Measurements from ENCODE around the gene MIPOL1.

Gene MIPOL1

GRCh38 chr14:37565550-37565949 is 367.8 kb downstream of the MIPOL1 start:
- H3K9me3 Mint-ChIP-seq = no peaks in the 10 kb centered on the region
- intact Hi-C loops (cut with micrococcal nuclease) = no loop called here
- no peaks in the 10 kb centered on the region for H3K4me1 Mint-ChIP-seq (ENCODE audit: low read depth)

DNA sequence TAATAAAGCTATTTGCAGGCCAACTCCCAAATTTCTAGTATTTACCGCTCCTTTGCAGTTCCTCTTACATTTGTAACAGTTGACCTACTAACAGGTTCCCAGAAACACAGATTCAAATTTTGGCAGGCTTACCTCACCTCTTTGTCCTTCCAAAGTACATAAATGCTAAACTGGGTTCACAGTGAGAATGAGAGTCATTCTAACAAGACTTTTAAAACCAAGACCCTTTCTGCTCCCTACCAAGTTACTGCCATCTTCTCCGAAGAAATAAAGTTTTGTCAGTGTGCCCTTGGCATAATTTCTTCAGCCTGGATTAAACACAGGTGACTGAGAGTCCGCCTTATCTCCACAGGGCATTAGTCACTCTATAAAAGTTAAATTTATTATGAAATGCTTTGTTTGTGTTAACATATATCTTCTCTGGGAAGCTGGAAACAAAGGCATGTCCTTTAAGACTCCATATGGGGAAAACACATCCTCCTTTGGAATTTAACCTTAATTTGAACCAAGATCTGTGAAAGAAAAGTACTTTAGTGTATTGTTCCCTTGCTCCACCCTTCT is 369.2 kb downstream of the MIPOL1 start:
- Mint-ChIP-seq H3K27ac (no peak overlapping the region), H3K9me3 (no peaks in the 10 kb centered on the region), H3K27me3 (peaks cover 3% of the 10 kb centered on the region), H3K4me3 (no peak overlapping the region), H3K4me1 (ENCODE audit: low read depth) (no peaks in the 10 kb centered on the region), H3K36me3 (ENCODE audit: low read depth) (no peaks in the 10 kb centered on the region)
- intact Hi-C loops (cut with micrococcal nuclease) = no loop called here

More at GRCh38 chr14:37565550-37565949, 367.8 kb downstream of the MIPOL1 start:
- Mint-ChIP-seq H3K27me3 (peaks cover 3% of the 10 kb centered on the region), H3K36me3 (ENCODE audit: low read depth) (no peaks in the 10 kb centered on the region), H3K27ac (no peak overlapping the region), H3K4me3 (no peak overlapping the region)

GRCh38 chr14:37569729-37570128 is 372.0 kb downstream of the MIPOL1 start:
- Mint-ChIP-seq H3K27ac (no peak overlapping the region), H3K4me1 (ENCODE audit: low read depth) (no peaks in the 10 kb centered on the region), H3K36me3 (ENCODE audit: low read depth) (no peaks in the 10 kb centered on the region), H3K9me3 (no peaks in the 10 kb centered on the region), H3K27me3 (peaks cover 5% of the 10 kb centered on the region), H3K4me3 (no peak overlapping the region)
- intact Hi-C loops (cut with micrococcal nuclease) = no loop called here

DNA sequence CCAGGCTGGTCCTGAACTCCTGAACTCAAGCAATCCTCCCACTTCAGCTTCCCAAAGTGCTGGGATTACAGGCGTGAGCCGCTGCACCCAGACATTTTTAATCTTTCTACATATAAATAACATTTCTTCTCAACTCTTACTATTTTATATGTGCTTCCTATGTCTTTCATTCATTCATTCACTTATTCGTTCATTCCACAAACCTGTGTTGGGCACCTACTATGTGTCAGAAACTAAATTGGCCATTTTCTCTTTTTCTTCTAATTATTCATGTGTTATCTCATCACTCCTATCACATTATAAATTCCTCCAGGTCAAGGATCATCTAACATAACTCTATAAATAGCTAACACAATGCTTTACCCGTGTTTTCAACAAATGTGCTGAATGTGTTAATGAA is 373.7 kb downstream of the MIPOL1 start:
- intact Hi-C loops (cut with micrococcal nuclease) = no loop called here
- peaks cover 8% of the 10 kb centered on the region for H3K27me3 Mint-ChIP-seq
- no peak overlapping the region for H3K4me3 Mint-ChIP-seq
- H3K36me3 Mint-ChIP-seq (ENCODE audit: low read depth) = no peaks in the 10 kb centered on the region
- no peaks in the 10 kb centered on the region for H3K9me3 Mint-ChIP-seq
- no peaks in the 10 kb centered on the region for H3K4me1 Mint-ChIP-seq (ENCODE audit: low read depth)
- H3K27ac Mint-ChIP-seq = no peak overlapping the region

DNA sequence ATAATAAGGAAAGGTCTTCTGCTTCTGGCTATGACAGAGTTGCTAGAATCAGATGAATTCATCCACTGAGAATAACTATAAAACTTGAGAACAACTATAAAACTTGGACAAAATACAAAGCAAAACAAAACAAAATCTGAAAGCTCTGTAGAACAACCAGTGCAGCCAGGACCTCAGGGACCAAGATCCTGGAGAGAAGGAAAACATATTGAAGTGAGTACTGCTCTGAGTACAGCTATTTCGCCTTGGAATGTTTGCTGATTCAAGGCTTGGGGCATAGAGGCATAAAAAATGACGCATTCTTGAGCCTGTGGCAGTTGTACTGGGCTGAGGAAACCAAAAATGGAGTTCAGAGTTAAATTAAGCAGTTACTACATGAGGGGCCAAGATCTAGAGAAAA is 375.6 kb downstream of the MIPOL1 start:
- Mint-ChIP-seq H3K4me3 (no peak overlapping the region), H3K27me3 (peaks cover 9% of the 10 kb centered on the region), H3K27ac (no peak overlapping the region), H3K4me1 (ENCODE audit: low read depth) (no peaks in the 10 kb centered on the region), H3K9me3 (no peaks in the 10 kb centered on the region), H3K36me3 (ENCODE audit: low read depth) (no peaks in the 10 kb centered on the region)
- intact Hi-C loops (cut with micrococcal nuclease) = no loop called here

DNA sequence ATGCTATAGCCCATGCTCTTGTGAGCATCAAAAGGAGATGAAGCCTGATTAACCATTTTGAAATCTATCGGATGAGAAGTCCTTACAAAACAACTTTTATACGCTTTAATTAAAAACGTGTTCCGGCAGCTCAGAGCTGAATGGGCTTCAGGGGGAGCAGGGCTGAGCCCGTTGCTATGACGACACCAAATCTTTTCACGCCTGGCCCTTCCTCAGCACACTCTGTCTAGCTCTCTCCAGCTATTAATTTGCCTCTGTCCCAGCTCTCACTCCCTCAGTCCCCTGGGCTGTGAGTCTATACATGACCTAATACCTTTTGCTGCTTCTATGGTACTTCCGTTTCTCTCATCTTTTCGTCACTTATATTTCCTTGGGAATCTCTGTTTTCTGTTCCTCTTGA is 381.5 kb downstream of the MIPOL1 start:
- intact Hi-C loops (cut with micrococcal nuclease) = no loop called here
- Mint-ChIP-seq H3K27ac (no peak overlapping the region), H3K4me1 (ENCODE audit: low read depth) (no peaks in the 10 kb centered on the region), H3K4me3 (no peak overlapping the region), H3K36me3 (ENCODE audit: low read depth) (no peaks in the 10 kb centered on the region), H3K27me3 (peaks cover 30% of the 10 kb centered on the region), H3K9me3 (no peaks in the 10 kb centered on the region)

GRCh38 chr14:37580146-37580545 is 382.4 kb downstream of the MIPOL1 start:
- H3K4me1 Mint-ChIP-seq (ENCODE audit: low read depth) = no peaks in the 10 kb centered on the region
- no peaks in the 10 kb centered on the region for H3K36me3 Mint-ChIP-seq (ENCODE audit: low read depth)
- no peak overlapping the region for H3K4me3 Mint-ChIP-seq
- H3K9me3 Mint-ChIP-seq = no peaks in the 10 kb centered on the region
- no peak overlapping the region for H3K27ac Mint-ChIP-seq
- H3K27me3 Mint-ChIP-seq = peaks cover 38% of the 10 kb centered on the region
- intact Hi-C loops (cut with micrococcal nuclease) = no loop called here

DNA sequence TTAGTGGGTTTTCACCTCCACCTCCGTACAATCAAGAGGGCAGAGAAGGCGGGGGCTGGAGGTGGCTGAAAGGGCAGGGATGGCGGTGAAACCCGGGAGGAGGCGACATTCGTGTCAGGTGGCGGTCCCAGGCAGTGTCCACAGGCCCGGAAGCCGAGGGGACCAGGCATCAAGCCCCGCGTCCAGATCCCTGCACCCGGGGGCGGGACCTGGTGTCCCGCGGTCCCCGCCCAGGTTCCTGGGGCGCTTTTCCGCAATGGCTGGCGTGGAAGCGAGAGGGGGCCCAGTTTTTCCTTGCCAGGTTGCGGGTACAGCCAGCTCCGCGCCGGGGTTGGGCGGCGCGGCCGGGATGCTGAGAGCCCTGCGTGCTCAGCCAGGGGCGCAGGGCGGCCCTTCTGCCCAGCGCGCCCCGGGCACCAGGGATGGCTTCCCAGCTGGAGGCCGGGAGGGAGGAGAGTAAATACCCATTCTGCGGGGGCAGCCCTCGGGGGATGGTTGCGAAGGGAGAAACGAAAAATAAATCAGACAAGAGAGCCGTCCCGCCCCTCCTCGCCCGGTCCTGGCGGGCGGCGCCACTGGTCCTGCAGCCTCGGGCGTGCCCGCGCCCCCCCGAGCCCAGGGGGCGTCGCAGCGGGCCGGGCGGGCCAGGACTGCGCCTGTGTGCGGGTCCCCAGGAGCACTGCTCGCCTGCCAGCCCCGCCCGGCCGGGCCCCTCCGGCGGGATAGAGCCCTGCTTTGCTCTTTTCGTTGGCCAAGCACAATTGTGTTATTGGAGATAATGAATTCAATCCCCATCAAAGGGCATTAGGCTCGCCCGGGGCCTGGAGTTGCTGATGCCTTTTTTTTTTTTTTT is 385.8 kb downstream of the MIPOL1 start:
- Mint-ChIP-seq H3K9me3 (no peaks in the 10 kb centered on the region), H3K36me3 (ENCODE audit: low read depth) (no peaks in the 10 kb centered on the region), H3K27me3 (peaks cover 63% of the 10 kb centered on the region), H3K4me3 (no peak overlapping the region), H3K27ac (no peak overlapping the region), H3K4me1 (ENCODE audit: low read depth) (no peaks in the 10 kb centered on the region)
- intact Hi-C loops (cut with micrococcal nuclease) = no loop called here

GRCh38 chr14:37584211-37585100 is 386.7 kb downstream of the MIPOL1 start:
- no peaks in the 10 kb centered on the region for H3K9me3 Mint-ChIP-seq
- H3K27ac Mint-ChIP-seq = no peak overlapping the region
- no peaks in the 10 kb centered on the region for H3K36me3 Mint-ChIP-seq (ENCODE audit: low read depth)
- H3K4me1 Mint-ChIP-seq (ENCODE audit: low read depth) = no peaks in the 10 kb centered on the region
- H3K4me3 Mint-ChIP-seq = no peak overlapping the region
- intact Hi-C loops (cut with micrococcal nuclease) = no loop called here
- peaks cover 68% of the 10 kb centered on the region for H3K27me3 Mint-ChIP-seq

- H3K36me3 Mint-ChIP-seq (ENCODE audit: low read depth) = no peaks in the 10 kb centered on the region
- no peaks in the 10 kb centered on the region for H3K9me3 Mint-ChIP-seq
- H3K27ac Mint-ChIP-seq = no peak overlapping the region
- no peak overlapping the region for H3K4me3 Mint-ChIP-seq
- intact Hi-C loops (cut with micrococcal nuclease) = no loop called here
- H3K27me3 Mint-ChIP-seq = peaks cover 71% of the 10 kb centered on the region
- H3K4me1 Mint-ChIP-seq (ENCODE audit: low read depth) = no peaks in the 10 kb centered on the region
These were observed 387.4 kb downstream of the MIPOL1 start for GRCh38 chr14:37585101-37585511.

GRCh38 chr14:37585971-37586796 is 388.4 kb downstream of the MIPOL1 start:
- Mint-ChIP-seq H3K36me3 (ENCODE audit: low read depth) (no peaks in the 10 kb centered on the region), H3K4me3 (no peak overlapping the region), H3K27me3 (peaks cover 76% of the 10 kb centered on the region), H3K9me3 (no peaks in the 10 kb centered on the region), H3K27ac (no peak overlapping the region), H3K4me1 (ENCODE audit: low read depth) (no peaks in the 10 kb centered on the region)
- intact Hi-C loops (cut with micrococcal nuclease) = no loop called here

GRCh38 chr14:37586797-37587130 is 389.0 kb downstream of the MIPOL1 start:
- Mint-ChIP-seq H3K27me3 (peaks cover 78% of the 10 kb centered on the region), H3K4me1 (ENCODE audit: low read depth) (no peaks in the 10 kb centered on the region), H3K36me3 (ENCODE audit: low read depth) (no peaks in the 10 kb centered on the region), H3K4me3 (no peak overlapping the region), H3K27ac (no peak overlapping the region), H3K9me3 (no peaks in the 10 kb centered on the region)
- intact Hi-C loops (cut with micrococcal nuclease) = no loop called here

DNA sequence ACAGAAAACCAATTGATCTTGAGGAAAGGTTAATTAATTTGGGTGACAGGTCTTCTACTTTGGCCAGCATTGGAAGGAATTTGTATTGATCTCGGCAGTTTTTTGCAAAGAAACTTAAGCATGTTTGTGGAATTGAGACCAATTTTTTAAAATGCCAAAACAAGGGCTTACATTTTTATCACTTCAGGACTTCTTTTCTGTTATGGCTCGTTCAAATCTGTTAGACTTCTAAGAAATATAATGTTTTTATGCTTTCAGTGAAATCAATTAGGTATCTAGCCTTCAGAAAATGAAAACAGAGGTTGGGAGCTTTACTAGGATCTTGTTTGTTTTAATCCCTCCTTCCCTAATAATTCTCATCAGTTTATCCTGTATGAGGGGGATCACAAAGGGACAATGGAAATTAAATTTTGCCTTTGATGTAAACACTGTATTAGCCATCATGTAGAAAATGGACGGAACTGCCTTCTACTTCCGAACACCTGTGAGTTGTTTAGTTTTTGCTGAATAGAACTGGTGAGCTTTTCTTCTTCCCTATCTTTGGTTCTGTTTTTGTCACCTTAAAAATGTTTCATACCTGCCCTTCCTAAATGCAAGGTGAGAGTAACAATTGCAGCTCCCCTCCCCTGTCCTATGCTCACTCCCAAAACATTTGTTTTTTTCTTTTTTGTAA is 389.5 kb downstream of the MIPOL1 start:
- Mint-ChIP-seq H3K4me1 (ENCODE audit: low read depth) (no peaks in the 10 kb centered on the region), H3K36me3 (ENCODE audit: low read depth) (no peaks in the 10 kb centered on the region), H3K9me3 (no peaks in the 10 kb centered on the region), H3K27me3 (peaks cover 83% of the 10 kb centered on the region), H3K4me3 (no peak overlapping the region), H3K27ac (no peak overlapping the region)
- intact Hi-C loops (cut with micrococcal nuclease) = no loop called here

Measured in dendritic cell treated with granulocyte-macrophage colony-stimulating factor and Interleukin-4, amounts not matched to agents 40 ng/mL and 50 ng/mL, for 4 days (primary cell).